CD4-positive, alpha-beta memory T cell (primary cell): ENCODE results near the gene SLC37A1. TPM values are rescaled to one million over a fixed set of nuclear protein-coding genes. Genes with fewer than 3 reads are reported as not detected.
"Not testable (repeated sequence)": the region's sequence is repeated elsewhere in the genome, so short reads cannot be mapped to it uniquely, and the experiment has no call there.

Experiments used
- CTCF ChIA-PET: fragments of 350-600 bp; sonication (Branson Sonifier 250); formaldehyde crosslinking; loops from one replicate; lab custom pipeline; 2021; ENCODE audit warnings: inconsistent platforms; ENCODE audit not compliant: partially characterized antibody; lab: Charles Lee
- POLR2A ChIA-PET: fragments of 350-600 bp; sonication (Branson Sonifier 250); formaldehyde crosslinking; loops from one replicate; lab custom pipeline; 2021; ENCODE audit not compliant: partially characterized antibody; lab: Charles Lee
- DNase-seq, 5 donors: peaks; one replicate each; pipeline versions ENCODE4 v3.0.0 to v3.0.0-alpha.2; 2020 to 2022; ENCODE audit warnings: mixed read lengths in 1 of 5
- H3K27ac ChIP-seq: one replicate; pipeline ENCODE4 v1.7.0; 2013; ENCODE audit warnings: low read depth, low read length
- H3K27me3 ChIP-seq: 2 replicates; pipeline ENCODE4 v1.7.0; 2013; ENCODE audit warnings: mild to moderate bottlenecking, low read length, moderate library complexity; ENCODE audit not compliant: insufficient read depth
- H3K36me3 ChIP-seq: 2 replicates; pipeline ENCODE4 v1.7.0; 2013; ENCODE audit warnings: mild to moderate bottlenecking, low read length, moderate library complexity; ENCODE audit not compliant: insufficient read depth
- H3K4me1 ChIP-seq: 2 replicates; pipeline ENCODE4 v1.7.0; 2013; ENCODE audit warnings: mild to moderate bottlenecking, low read length, moderate library complexity; ENCODE audit not compliant: insufficient read depth
- H3K4me3 ChIP-seq, 2 donors: one replicate each; pipeline ENCODE4 v1.7.0; 2013; ENCODE audit warnings: low read length in 2 of 2, mild to moderate bottlenecking in 1 of 2
- H3K9me3 ChIP-seq, 2 donors: one replicate each; pipeline ENCODE4 v1.7.0; 2013; ENCODE audit warnings: low read length in 2 of 2, control low read depth in 1 of 2; ENCODE audit not compliant: control insufficient read depth in 1 of 2
- H3K27ac Mint-ChIP-seq, 7 donors: one replicate each; pipeline ENCODE4 v1.8.0; 2020 to 2021; ENCODE audit warnings: mixed read lengths in 7 of 7, mild to moderate bottlenecking in 6 of 7, inconsistent platforms in 3 of 7, moderate library complexity in 3 of 7
- H3K27me3 Mint-ChIP-seq, 2 donors: one replicate each; pipeline ENCODE4 v1.8.0; 2020 to 2021; ENCODE audit warnings: mixed read lengths in 2 of 2
- H3K36me3 Mint-ChIP-seq, 2 donors: one replicate each; pipeline ENCODE4 v1.8.0; 2020 to 2021; ENCODE audit warnings: mixed read lengths in 2 of 2, inconsistent platforms in 1 of 2, mild to moderate bottlenecking in 1 of 2
- H3K4me1 Mint-ChIP-seq, 4 donors: one replicate each; pipeline ENCODE4 v1.8.0; 2020 to 2021; ENCODE audit warnings: mixed read lengths in 4 of 4, mild to moderate bottlenecking in 1 of 4
- H3K4me3 Mint-ChIP-seq, 8 donors: one replicate each; pipeline ENCODE4 v1.8.0; 2020 to 2021; ENCODE audit warnings: mixed read lengths in 8 of 8, mild to moderate bottlenecking in 7 of 8, moderate library complexity in 6 of 8, inconsistent platforms in 3 of 8
- H3K9me3 Mint-ChIP-seq, 8 donors: one replicate each; pipeline ENCODE4 v1.8.0; 2020 to 2021; ENCODE audit warnings: mixed read lengths in 8 of 8, mild to moderate bottlenecking in 5 of 8, inconsistent platforms in 3 of 8, moderate library complexity in 1 of 8
- intact Hi-C: fragments of 100-400 bp; cut with micrococcal nuclease; formaldehyde crosslinking; loops from one replicate; pipeline ENCODE4 v1.15.1; 2023
- polyA plus RNA-seq, 2 donors: library from polyadenylated mRNA; unstranded; fragments of 300-500 nt; fragmentation: Illumina TruSeq; gene quantifications; one replicate each; pipeline ENCODE4 v1.2.3, GENCODE V29; 2021
- total RNA-seq, 2 experiments: library from RNA; stranded (reverse); gene quantifications; one replicate each; pipeline ENCODE4 v1.2.3, GENCODE V29; 2021

SLC37A1 gene
- total and polyA plus RNA-seq, 4 experiments from 2014 or later, result 4.7 to 18.5 (median 12.6) TPM

DNA sequence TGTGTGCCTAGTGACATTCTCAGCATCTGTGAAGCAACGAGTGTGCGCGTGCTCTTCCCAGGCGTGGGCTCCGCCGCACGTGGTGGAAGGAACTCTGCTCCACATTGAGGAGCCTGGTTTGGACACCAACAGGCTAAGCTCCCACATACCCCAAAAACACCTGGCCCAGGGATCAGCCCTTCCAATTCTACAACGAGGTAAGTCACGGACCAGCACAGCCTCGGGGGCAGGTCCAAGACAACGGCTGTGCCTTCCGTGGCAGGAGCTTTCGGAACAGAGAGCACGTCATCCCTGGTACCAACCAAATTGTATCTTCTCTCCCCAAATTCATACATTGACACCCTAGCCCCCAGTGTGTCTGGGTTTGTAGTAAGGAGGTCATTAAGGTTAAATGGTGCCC, 112.5 kb downstream of the SLC37A1 start:
- Histone ChIP-seq H3K4me1 (no peaks in the 10 kb centered on the region), H3K9me3 (no peaks in the 10 kb centered on the region), H3K27me3 (no peaks in the 10 kb centered on the region), H3K4me3 (no peak overlapping the region), H3K36me3 (no peaks in the 10 kb centered on the region), H3K27ac (no peak overlapping the region)
- no peak for DNase-seq
- Mint-ChIP-seq H3K4me3 (no peak overlapping the region), H3K4me1 (no peaks in the 10 kb centered on the region), H3K9me3 (no peaks in the 10 kb centered on the region), H3K36me3 (no peaks in the 10 kb centered on the region), H3K27me3 (peaks cover 7 to 8% of the 10 kb centered on the region in 2 donors), H3K27ac (peak overlapping the region in 1 of 7 donors; percentile 12)
- intact Hi-C loops, result no loop called here
- CTCF ChIA-PET, result no interaction called here
- POLR2A ChIA-PET, result no interaction called here

DNA sequence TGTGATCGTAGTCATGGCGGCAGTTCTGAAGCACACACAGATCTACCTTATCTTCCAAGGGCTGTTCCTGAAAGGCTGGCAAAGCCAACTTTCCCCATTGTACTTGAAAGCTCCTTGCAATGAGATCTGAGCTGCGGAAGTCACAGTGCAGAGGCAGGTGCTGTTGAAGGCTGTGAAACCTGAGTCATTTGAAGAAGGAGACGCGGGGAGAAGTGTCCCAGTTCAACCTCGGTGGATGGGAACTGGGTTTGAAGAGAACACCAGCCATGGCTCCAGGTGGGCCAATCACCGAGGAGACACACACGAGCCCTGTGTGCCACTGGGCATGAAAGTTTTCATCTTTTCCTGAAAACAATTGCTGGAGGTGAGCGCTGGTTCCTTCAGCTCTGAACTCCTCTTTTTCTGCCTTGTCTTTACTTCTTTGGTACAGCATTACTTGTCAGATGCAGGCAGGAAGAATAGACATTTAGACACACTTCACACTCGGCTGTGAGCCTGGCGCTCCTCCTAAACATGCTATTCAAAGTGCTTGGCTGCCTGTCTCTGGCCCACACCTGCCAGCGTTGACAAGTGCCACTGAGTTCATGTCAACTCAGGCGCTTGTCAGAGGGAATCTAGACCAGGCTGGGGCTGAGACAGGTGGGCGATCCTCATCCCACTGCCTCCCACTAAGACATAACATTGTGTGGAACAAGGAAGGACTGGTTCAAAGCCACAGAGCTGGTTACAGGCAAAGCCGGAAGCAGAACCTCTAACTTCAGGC, 114.1 kb downstream of the SLC37A1 start:
- Mint-ChIP-seq H3K27me3 (peaks cover 7 to 8% of the 10 kb centered on the region in 2 donors), H3K4me1 (no peaks in the 10 kb centered on the region), H3K27ac (no peak overlapping the region), H3K36me3 (no peaks in the 10 kb centered on the region), H3K9me3 (no peaks in the 10 kb centered on the region), H3K4me3 (no peak overlapping the region)
- CTCF ChIA-PET, result no interaction called here
- intact Hi-C loops, result no loop called here
- Histone ChIP-seq H3K9me3 (no peaks in the 10 kb centered on the region), H3K27me3 (no peaks in the 10 kb centered on the region), H3K36me3 (no peaks in the 10 kb centered on the region), H3K27ac (no peak overlapping the region), H3K4me3 (no peak overlapping the region), H3K4me1 (no peaks in the 10 kb centered on the region)
- no peak for DNase-seq
- POLR2A ChIA-PET, result no interaction called here

DNA sequence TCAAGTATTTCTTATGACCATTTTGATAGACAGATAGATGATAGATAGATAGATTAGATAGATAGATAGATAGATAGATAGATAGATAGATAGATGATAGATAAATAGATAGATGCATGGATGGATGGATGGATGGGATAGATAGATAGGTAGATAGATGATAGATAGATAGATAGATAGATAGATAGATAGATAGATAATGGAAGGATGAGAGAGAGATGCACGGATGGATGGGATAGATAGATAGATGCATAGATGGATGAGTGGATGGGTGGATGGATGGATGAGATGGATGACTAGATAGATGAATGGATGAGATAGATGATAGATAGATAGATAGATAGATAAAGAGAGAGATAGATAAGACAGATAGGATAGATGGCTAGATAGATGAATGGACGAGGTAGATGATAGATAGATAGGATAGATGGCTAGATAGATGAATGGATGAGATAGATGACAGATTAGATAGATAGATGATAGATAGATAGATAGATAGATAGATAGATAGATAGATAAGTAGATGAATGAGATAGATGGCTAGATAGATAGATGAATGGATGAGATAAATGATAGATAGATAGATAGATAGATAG, 114.9 kb downstream of the SLC37A1 start:
- H3K27ac ChIP-seq, H3K27me3 ChIP-seq, CTCF ChIA-PET, H3K36me3 Mint-ChIP-seq, H3K9me3 ChIP-seq, H3K4me1 ChIP-seq, H3K4me3 Mint-ChIP-seq, POLR2A ChIA-PET, H3K27ac Mint-ChIP-seq, H3K4me1 Mint-ChIP-seq, H3K27me3 Mint-ChIP-seq, DNase-seq, intact Hi-C loops, H3K36me3 ChIP-seq, H3K9me3 Mint-ChIP-seq, H3K4me3 ChIP-seq: not testable (repeated sequence)

DNA sequence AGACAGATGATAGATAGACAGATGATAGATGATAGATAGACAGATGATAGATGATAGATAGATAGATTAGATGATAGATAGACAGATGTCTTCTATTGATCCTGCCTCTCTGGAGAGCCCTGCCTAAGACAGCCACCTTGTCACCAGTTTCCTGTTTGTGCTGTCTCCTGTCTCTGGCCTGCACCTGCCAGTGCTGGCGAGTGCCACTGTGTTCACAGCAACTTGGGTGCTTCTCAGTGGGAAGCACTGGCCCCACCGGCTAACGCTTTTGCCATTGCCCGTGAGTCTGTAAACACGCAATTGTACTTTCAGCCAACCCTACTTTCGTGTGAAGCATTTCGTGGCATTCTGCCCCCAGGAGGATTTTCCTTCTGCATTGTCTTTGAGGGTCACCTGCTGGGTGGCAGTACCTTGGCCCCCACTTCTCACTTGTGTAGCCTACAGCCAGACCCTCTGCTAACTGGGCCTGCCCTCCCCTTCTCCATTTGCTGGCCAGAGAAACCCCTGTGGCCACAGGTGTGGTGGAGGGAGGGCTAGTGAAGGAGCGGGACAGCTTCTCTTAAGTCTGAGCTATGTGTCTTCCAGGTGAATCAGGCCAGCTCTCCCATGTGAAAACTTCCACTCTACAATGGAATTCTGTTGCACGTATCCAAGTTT, 116.4 kb downstream of the SLC37A1 start:
- Mint-ChIP-seq H3K27me3 (peaks cover 4 to 5% of the 10 kb centered on the region in 2 donors), H3K4me3 (no peak overlapping the region), H3K4me1 (no peaks in the 10 kb centered on the region), H3K9me3 (no peaks in the 10 kb centered on the region), H3K36me3 (no peaks in the 10 kb centered on the region), H3K27ac (no peak overlapping the region)
- H3K9me3 ChIP-seq, result no peaks in the 10 kb centered on the region
- H3K27me3 ChIP-seq, result no peaks in the 10 kb centered on the region
- no peaks in the 10 kb centered on the region for H3K36me3 ChIP-seq
- DNase-seq, result no peak
- POLR2A ChIA-PET, result no interaction called here
- H3K4me3 ChIP-seq, result no peak overlapping the region
- intact Hi-C loops, result no loop called here
- H3K4me1 ChIP-seq, result no peaks in the 10 kb centered on the region
- CTCF ChIA-PET, result no interaction called here
- no peak overlapping the region for H3K27ac ChIP-seq

DNA sequence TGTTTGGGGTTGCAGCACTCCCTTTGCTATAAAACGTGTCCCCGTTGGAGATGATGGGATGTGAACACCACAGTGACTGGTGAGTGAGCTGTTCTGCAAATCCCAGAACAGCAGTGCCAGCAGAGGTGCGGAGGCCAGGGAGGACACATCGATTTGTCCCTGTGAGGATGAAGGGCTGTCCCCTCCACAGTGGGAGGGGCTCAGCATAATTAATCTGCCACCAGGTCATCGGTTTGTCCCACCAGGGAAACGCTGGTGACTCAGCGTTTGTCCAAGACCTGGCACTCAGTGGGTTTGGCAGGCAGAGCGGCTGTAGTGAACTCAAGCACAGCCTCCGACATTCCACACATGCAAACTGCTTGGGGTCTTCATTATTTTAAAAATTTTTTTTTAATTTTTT, 117.0 kb downstream of the SLC37A1 start:
- Histone ChIP-seq H3K4me1 (no peaks in the 10 kb centered on the region), H3K9me3 (no peaks in the 10 kb centered on the region), H3K36me3 (no peaks in the 10 kb centered on the region), H3K4me3 (no peak overlapping the region), H3K27ac (no peak overlapping the region), H3K27me3 (no peaks in the 10 kb centered on the region)
- Mint-ChIP-seq H3K9me3 (no peaks in the 10 kb centered on the region), H3K27ac (no peak overlapping the region), H3K4me3 (no peak overlapping the region), H3K36me3 (no peaks in the 10 kb centered on the region), H3K27me3 (peaks cover 2 to 5% of the 10 kb centered on the region in 2 donors), H3K4me1 (no peaks in the 10 kb centered on the region)
- ChIA-PET CTCF (no interaction called here), POLR2A (no interaction called here)
- DNase-seq, result no peak
- intact Hi-C loops, result no loop called here

Other genes starting within 250 kb of the SLC37A1 start
- gene TFF3, start 198.4 kb upstream of the SLC37A1 start, total RNA-seq, result not detected
- not detected for gene TFF3, start 198.4 kb upstream of the SLC37A1 start, polyA plus RNA-seq
- gene TFF2, start 162.9 kb upstream of the SLC37A1 start, total RNA-seq, result not detected
- not detected for gene TFF2, start 162.9 kb upstream of the SLC37A1 start, polyA plus RNA-seq
- not detected for gene TFF1, start 147.3 kb upstream of the SLC37A1 start, total RNA-seq
- not detected for gene TFF1, start 147.3 kb upstream of the SLC37A1 start, polyA plus RNA-seq
- gene TMPRSS3, start 117.8 kb upstream of the SLC37A1 start, total RNA-seq, result 1 to 10 TPM; 1.8 to 3.2 TPM
- gene TMPRSS3, start 117.8 kb upstream of the SLC37A1 start, polyA plus RNA-seq, result 1 to 10 TPM; 4.2 to 4.5 TPM
- gene UBASH3A, start 110.0 kb upstream of the SLC37A1 start, total RNA-seq, result 10 to 100 TPM; 79.3 to 93.6 TPM
- gene UBASH3A, start 110.0 kb upstream of the SLC37A1 start, polyA plus RNA-seq, result 10 to 100 TPM; 43.1 to 58.0 TPM
- gene RSPH1, start 17.6 kb upstream of the SLC37A1 start, total RNA-seq, result not detected
- gene RSPH1, start 17.6 kb upstream of the SLC37A1 start, polyA plus RNA-seq, result not detected
- 1 to 10 TPM; 6.9 to 9.2 TPM for gene PDE9A, start 139.8 kb downstream of the SLC37A1 start, total RNA-seq
- 1 to 10 TPM; 2.2 to 3.7 TPM for gene PDE9A, start 139.8 kb downstream of the SLC37A1 start, polyA plus RNA-seq